HepG2 (cell line): ENCODE results near the gene PCGF5. TPM values are rescaled to one million over a fixed set of nuclear protein-coding genes. Genes with fewer than 3 reads are reported as not detected.

Experiments
- ATAC-seq: fragments of 200-7000 bp; cut with Tn5 transposase; 3 replicates; pipeline ENCODE4 v1.9.1; 2020; ENCODE audit warnings: mild to moderate bottlenecking, moderate library complexity
- BruUV-seq: library from RNA; stranded (reverse); fragments of 400-500 nt; replicated peaks from 2 replicates; lab custom pipeline; 2021; lab: Mats Ljungman, UMichigan
- CTCF ChIA-PET: fragments of 300-600 bp; formaldehyde crosslinking; extraction: SDS; loops from one replicate; lab custom pipeline; 2021; ENCODE audit warnings: low total read pairs, inconsistent platforms, low intra/inter-chr PET ratio; lab: Yijun Ruan, JAX
- POLR2A ChIA-PET: fragments of 350-600 bp; sonication (Branson Sonifier 250); formaldehyde crosslinking; loops from one replicate; lab custom pipeline; 2020; ENCODE audit warnings: antibody characterized with exemption, inconsistent platforms; lab: Yijun Ruan, JAX
- DNase-seq: peaks from one replicate; pipeline ENCODE4 v3.0.0-alpha.2; 2015; ENCODE audit warnings: low spot score
- FAIRE-seq: peaks from 3 replicates; lab custom pipeline; 2011; peaks lifted over from hg19 to GRCh38; lab: Jason Lieb, UNC
- H2AFZ ChIP-seq: one replicate; pipeline ENCODE4 v1.6.1; 2011; ENCODE audit warnings: low read length, inconsistent platforms
- H3K27ac ChIP-seq: fragments of 300-600 bp; 3 replicates; pipeline ENCODE4 v1.8.0; 2011; ENCODE audit warnings: mixed run types, mild to moderate bottlenecking, mixed read lengths, low read length, inconsistent platforms; ENCODE audit not compliant: insufficient read depth; ENCODE audit errors: extremely low read length
- H3K27me3 ChIP-seq, 2 experiments: fragments of 200-600 bp in 1 of 2; 2 replicates in 1 of 2; 3 replicates in 1 of 2; pipeline versions ENCODE4 v1.6.0 to v1.8.0; 2011; ENCODE audit warnings: low read length in 2 of 2, mild to moderate bottlenecking in 2 of 2, moderate library complexity in 2 of 2, inconsistent platforms in 1 of 2; ENCODE audit not compliant: insufficient read depth in 2 of 2, control insufficient read depth in 1 of 2
- H3K36me3 ChIP-seq, 2 experiments: fragments of 200-600 bp in 1 of 2; replicated peaks in 1 of 2; 2 replicates in 1 of 2; 3 replicates in 1 of 2; pipeline versions ENCODE4 v1.5.1 to v1.8.0; 2011; ENCODE audit warnings: low read length in 2 of 2, inconsistent platforms in 1 of 2; ENCODE audit not compliant: insufficient read depth in 2 of 2, control insufficient read depth in 1 of 2
- H3K4me1 ChIP-seq: 2 replicates; pipeline ENCODE4 v1.5.1; 2012; ENCODE audit warnings: low read length, inconsistent platforms; ENCODE audit not compliant: insufficient read depth
- H3K4me2 ChIP-seq: 2 replicates; pipeline ENCODE4 v1.6.0; 2011; ENCODE audit warnings: low read depth, low read length, inconsistent platforms
- H3K4me3 ChIP-seq, 3 experiments: fragments of 200-600 bp in 1 of 3; sonication (generic), shearing (Covaris generic) in 1 of 3; replicated peaks in 1 of 3; 2 replicates each; pipeline ENCODE4 v1.5.1; 2011 to 2016; ENCODE audit warnings: low read length in 3 of 3, inconsistent platforms in 2 of 3, low read depth in 2 of 3, mild to moderate bottlenecking in 2 of 3, control low read depth in 1 of 3, mixed read lengths in 1 of 3; ENCODE audit not compliant: insufficient read depth in 1 of 3
- H3K79me2 ChIP-seq: one replicate; pipeline ENCODE4 v1.6.1; 2011; ENCODE audit warnings: low read length, inconsistent platforms; ENCODE audit not compliant: insufficient read depth
- H3K9ac ChIP-seq: 2 replicates; pipeline ENCODE4 v1.6.0; 2011; ENCODE audit warnings: mild to moderate bottlenecking, low read depth, low read length, inconsistent platforms; ENCODE audit not compliant: insufficient read depth
- H3K9me3 ChIP-seq: 2 replicates; pipeline ENCODE4 v1.5.1; 2012; ENCODE audit warnings: mild to moderate bottlenecking, low read length
- H4K20me1 ChIP-seq: 2 replicates; pipeline ENCODE4 v1.6.0; 2011; ENCODE audit warnings: inconsistent platforms, mild to moderate bottlenecking, low read length, moderate library complexity; ENCODE audit not compliant: insufficient read depth
- FOXP1 ChIP-seq, 2 experiments: fragments of 450-650 bp in 1 of 2; IDR thresholded peaks; 2 replicates each; pipeline ENCODE4 v1.6.1; 2017 to 2018; ENCODE audit warnings: antibody characterized with exemption in 1 of 2
- MAFK ChIP-seq, 2 experiments: IDR thresholded peaks in 1 of 2; conservative IDR thresholded peaks in 1 of 2; 2 replicates each; pipeline ENCODE4 v1.6.1; 2011; ENCODE audit warnings: improper control_type of control experiment in 2 of 2, low read length in 2 of 2
- RARA ChIP-seq: IDR thresholded peaks from 2 replicates; pipeline ENCODE4 v1.6.1; 2016; ENCODE audit warnings: missing genetic modification reagents, missing compliant biosample characterization
- in situ Hi-C: cut with HindIII; loops from 2 replicates; pipeline ENCODE4 v1.10.0; 2017; ENCODE audit warnings: low pct_unique_long_range_greater_than_20kb; ENCODE audit not compliant: extremely low pct_ligation_motif_present
- intact Hi-C: fragments of 100-400 bp; cut with micrococcal nuclease; formaldehyde crosslinking; loops from one replicate; pipeline ENCODE4 v1.10.0; 2022; ENCODE audit not compliant: unreplicated experiment
- polyA plus RNA-seq, 8 experiments: library from polyadenylated mRNA; depleted of rRNA in 3 of 8; stranded (reverse) in 7 of 8; unstranded in 1 of 8; fragments of >200 nt; fragmentation: Illumina TruSeq in 4 of 8; extraction: Trizol in 4 of 8; gene quantifications; 2 replicates each; pipeline versions ENCODE4 v1.2.1 to v1.2.3, GENCODE V29; 2011 to 2016; ENCODE audit warnings: low read depth in 4 of 8, missing spikeins in 1 of 8, mixed read lengths in 1 of 8; ENCODE audit not compliant: insufficient read depth in 1 of 8
- total RNA-seq, 5 experiments: library from RNA; depleted of rRNA; stranded (reverse); fragments of >200 nt; fragmentation: Illumina TruSeq; extraction: Trizol; gene quantifications; 2 replicates each; pipeline ENCODE4 v1.2.3, GENCODE V29; 2016; ENCODE audit warnings: low read depth in 1 of 5
- TF ChIP-seq, protein P1 (sequence below): sonication (generic); formaldehyde crosslinking; conservative IDR thresholded peaks from 2 replicates; pipeline ENCODE4 v1.4.0; 2020; ENCODE audit warnings: mild to moderate bottlenecking, missing genetic modification reagents, moderate library complexity
- TF ChIP-seq, protein P2 (sequence below): sonication (generic); formaldehyde crosslinking; IDR thresholded peaks from 2 replicates; pipeline ENCODE4 v1.4.0; 2020; ENCODE audit warnings: missing genetic modification reagents

Gene PCGF5
- total and polyA plus RNA-seq, 2 of the 13 experiments (the other 11 are each of a cell fraction or from before 2014, with no cell fraction given): 61.3 to 138 TPM

DNA sequence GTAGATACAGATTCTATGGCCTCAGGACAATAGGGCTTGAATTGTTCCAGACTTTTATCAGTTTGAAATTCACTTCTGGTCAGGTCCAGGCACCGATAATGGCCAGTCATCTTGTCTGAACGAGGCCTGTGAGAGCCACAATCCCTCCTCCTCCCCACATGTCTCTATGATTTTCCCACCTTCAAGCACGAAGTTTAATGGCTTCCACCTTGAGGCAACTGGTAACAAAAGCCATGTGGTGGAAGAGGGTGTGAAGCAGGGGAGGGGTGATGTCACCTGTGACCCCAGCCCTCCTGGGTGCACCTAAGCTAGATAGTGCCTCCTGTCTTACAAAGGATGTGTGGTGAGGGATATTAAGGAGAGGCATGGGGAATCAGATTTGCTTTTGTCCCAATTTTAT lies 89.2 kb downstream of the PCGF5 start (continued):
- TF ChIP-seq, protein P1, sequence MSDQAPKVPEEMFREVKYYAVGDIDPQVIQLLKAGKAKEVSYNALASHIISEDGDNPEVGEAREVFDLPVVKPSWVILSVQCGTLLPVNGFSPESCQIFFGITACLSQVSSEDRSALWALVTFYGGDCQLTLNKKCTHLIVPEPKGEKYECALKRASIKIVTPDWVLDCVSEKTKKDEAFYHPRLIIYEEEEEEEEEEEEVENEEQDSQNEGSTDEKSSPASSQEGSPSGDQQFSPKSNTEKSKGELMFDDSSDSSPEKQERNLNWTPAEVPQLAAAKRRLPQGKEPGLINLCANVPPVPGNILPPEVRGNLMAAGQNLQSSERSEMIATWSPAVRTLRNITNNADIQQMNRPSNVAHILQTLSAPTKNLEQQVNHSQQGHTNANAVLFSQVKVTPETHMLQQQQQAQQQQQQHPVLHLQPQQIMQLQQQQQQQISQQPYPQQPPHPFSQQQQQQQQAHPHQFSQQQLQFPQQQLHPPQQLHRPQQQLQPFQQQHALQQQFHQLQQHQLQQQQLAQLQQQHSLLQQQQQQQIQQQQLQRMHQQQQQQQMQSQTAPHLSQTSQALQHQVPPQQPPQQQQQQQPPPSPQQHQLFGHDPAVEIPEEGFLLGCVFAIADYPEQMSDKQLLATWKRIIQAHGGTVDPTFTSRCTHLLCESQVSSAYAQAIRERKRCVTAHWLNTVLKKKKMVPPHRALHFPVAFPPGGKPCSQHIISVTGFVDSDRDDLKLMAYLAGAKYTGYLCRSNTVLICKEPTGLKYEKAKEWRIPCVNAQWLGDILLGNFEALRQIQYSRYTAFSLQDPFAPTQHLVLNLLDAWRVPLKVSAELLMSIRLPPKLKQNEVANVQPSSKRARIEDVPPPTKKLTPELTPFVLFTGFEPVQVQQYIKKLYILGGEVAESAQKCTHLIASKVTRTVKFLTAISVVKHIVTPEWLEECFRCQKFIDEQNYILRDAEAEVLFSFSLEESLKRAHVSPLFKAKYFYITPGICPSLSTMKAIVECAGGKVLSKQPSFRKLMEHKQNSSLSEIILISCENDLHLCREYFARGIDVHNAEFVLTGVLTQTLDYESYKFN (CRISPR knock-in tag): no peak

DNA sequence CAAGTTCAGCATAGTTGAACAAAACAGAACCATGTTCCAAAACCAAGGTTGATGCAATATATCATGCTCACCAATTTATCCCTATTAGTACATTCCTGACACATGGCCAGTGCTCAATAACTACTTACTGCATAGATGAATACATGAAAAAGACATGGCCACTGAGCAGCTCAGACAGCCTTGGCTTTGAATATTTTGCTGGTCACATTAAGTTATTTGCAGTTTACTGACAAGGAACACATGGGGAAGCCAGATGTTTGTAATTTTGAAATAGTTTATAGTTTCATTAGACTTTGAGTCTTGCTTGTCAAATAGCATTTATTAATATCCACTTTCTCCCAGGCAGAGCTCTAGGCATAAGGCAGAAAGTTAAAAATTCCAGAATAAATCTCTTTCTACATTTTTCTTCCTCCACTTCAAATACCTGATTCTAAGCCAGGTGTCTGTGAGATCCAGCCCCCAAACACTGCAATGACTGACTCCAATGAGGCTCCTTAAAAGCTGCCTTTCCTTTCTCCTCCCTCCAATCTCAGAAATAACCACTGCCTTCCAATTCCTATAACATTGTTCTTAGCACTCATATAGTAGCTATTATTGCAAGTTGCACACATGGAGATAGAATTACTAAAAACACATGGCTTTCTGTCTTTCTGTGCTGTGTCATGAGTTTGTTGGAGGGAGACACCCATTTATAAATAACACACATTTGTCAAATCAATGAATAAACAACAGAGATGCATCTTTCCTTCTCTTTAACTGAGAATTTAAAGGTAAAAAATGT lies 91.3 kb downstream of the PCGF5 start:
- in situ Hi-C loops: no loop called here
- FAIRE-seq (no peak), DNase-seq (no peak), ATAC-seq (no peak)
- H3K9ac ChIP-seq: no peak overlapping the region
- no peaks in the 10 kb centered on the region for H4K20me1 ChIP-seq
- no peak overlapping the region for H3K27ac ChIP-seq
- TF ChIP-seq FOXP1 (IDR thresholded peaks at IDR 0.05): no peak
- no peak for TF ChIP-seq FOXP1 (CRISPR knock-in tag; IDR thresholded peaks at IDR 0.05)
- peak; percentile 20 to 24; a peak in 1 of 4 replicates for TF ChIP-seq MAFK (conservative IDR thresholded peaks at IDR 0.05 in 1 of 2, IDR thresholded peaks at IDR 0.05 in 1 of 2; ENCODE audit: low read length in 2 of 2)
- TF ChIP-seq RARA (CRISPR knock-in tag): no peak
- TF ChIP-seq, protein P2, sequence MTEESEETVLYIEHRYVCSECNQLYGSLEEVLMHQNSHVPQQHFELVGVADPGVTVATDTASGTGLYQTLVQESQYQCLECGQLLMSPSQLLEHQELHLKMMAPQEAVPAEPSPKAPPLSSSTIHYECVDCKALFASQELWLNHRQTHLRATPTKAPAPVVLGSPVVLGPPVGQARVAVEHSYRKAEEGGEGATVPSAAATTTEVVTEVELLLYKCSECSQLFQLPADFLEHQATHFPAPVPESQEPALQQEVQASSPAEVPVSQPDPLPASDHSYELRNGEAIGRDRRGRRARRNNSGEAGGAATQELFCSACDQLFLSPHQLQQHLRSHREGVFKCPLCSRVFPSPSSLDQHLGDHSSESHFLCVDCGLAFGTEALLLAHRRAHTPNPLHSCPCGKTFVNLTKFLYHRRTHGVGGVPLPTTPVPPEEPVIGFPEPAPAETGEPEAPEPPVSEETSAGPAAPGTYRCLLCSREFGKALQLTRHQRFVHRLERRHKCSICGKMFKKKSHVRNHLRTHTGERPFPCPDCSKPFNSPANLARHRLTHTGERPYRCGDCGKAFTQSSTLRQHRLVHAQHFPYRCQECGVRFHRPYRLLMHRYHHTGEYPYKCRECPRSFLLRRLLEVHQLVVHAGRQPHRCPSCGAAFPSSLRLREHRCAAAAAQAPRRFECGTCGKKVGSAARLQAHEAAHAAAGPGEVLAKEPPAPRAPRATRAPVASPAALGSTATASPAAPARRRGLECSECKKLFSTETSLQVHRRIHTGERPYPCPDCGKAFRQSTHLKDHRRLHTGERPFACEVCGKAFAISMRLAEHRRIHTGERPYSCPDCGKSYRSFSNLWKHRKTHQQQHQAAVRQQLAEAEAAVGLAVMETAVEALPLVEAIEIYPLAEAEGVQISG (CRISPR knock-in tag): no peak
- H3K4me2 ChIP-seq: no peak overlapping the region
- H3K4me3 ChIP-seq: no peak overlapping the region
- no peaks in the 10 kb centered on the region for H3K9me3 ChIP-seq
- no peaks in the 10 kb centered on the region; a peak in 1 of 5 replicates for H3K27me3 ChIP-seq
- BruUV-seq: no TSS peak
- H3K79me2 ChIP-seq: no peaks in the 10 kb centered on the region
- H2AFZ ChIP-seq: no peak overlapping the region
- H3K4me1 ChIP-seq: no peaks in the 10 kb centered on the region
- CTCF ChIA-PET: no interaction called here
- POLR2A ChIA-PET: no interaction called here
- intact Hi-C loops: loop anchor here (10.0 kb wide), 1 partner anchor 243 kb away; no protein-coding TSS in a partner anchor
- no peaks in the 10 kb centered on the region for H3K36me3 ChIP-seq
